GM23338 (cell line): ENCODE measurements around the gene STAT5B. TPM values are rescaled to one million over a fixed set of nuclear protein-coding genes. Genes with fewer than 3 reads are reported as not detected.

ENCODE experiments used
- EZH2 ChIP-seq: fragments of 200-600 bp; sonication (generic); IDR thresholded peaks from one replicate; pipeline ENCODE4 v1.8.0; 2017; ENCODE audit warnings: antibody characterized with exemption, mild to moderate bottlenecking, low read depth; ENCODE audit not compliant: unreplicated experiment
- EZH2phosphoT487 ChIP-seq: fragments of 200-600 bp; sonication (generic); IDR thresholded peaks from one replicate; pipeline ENCODE4 v1.8.1; 2018; ENCODE audit warnings: antibody characterized with exemption; ENCODE audit not compliant: unreplicated experiment
- JUNB ChIP-seq: IDR thresholded peaks from one replicate; pipeline ENCODE4 v1.6.1; 2016; ENCODE audit warnings: antibody characterized with exemption; ENCODE audit not compliant: unreplicated experiment
- NANOG ChIP-seq: IDR thresholded peaks from 2 replicates; pipeline ENCODE4 v1.6.1; 2016; ENCODE audit warnings: antibody characterized with exemption, borderline replicate concordance
- REST ChIP-seq: IDR thresholded peaks from one replicate; pipeline ENCODE4 v1.6.1; 2018; ENCODE audit warnings: antibody characterized with exemption; ENCODE audit not compliant: unreplicated experiment
- STAT1 ChIP-seq: IDR thresholded peaks from one replicate; pipeline ENCODE4 v1.6.1; 2016; ENCODE audit warnings: antibody characterized with exemption; ENCODE audit not compliant: unreplicated experiment
- ZNF462 ChIP-seq: fragments of 250-450 bp; sonication (Bioruptor Pico); IDR thresholded peaks from 2 replicates; pipeline ENCODE4 v1.5.0; 2020; ENCODE audit warnings: mild to moderate bottlenecking, moderate library complexity
- polyA plus RNA-seq: library from polyadenylated mRNA; unstranded; fragments of >200 nt; fragmentation: Nextera tagmentation; extraction: Ambion mirVana; gene quantifications from 2 replicates; pipeline ENCODE4 v1.2.1, GENCODE V29; 2016
- total RNA-seq: library from RNA; depleted of rRNA; stranded (reverse); fragments of >200 nt; shearing (Covaris generic); gene quantifications from 2 replicates; pipeline ENCODE4 v1.2.3, GENCODE V29; 2014
- TF ChIP-seq, protein P1 (sequence below): IDR thresholded peaks from 2 replicates; pipeline ENCODE4 v1.6.1; 2016; ENCODE audit warnings: antibody characterized with exemption

The STAT5B gene
- total and polyA plus RNA-seq, 2 experiments from 2014 or later = 13.9 to 60.5 TPM

DNA sequence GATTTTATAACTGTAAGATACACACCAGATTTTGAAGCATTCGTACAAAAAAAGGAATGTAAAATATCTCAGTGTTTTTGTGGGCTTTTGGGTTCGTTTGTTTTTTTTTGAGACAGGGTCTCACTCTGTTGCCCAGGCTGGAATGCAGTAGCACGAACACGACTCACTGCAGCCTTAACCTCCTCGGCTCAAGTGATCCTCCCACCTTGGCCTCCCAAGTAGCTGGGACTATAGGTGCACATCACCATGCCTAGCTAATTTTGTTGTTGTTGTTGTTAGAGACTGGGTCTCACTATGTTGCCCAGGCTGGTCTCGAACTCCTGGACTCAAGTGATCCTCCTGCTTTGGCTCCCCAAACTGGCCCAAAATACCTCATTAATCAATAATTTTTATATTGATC, 15.9 kb downstream of the STAT5B start (continued):
- TF ChIP-seq ZNF462 = no peak
- TF ChIP-seq, protein P1, sequence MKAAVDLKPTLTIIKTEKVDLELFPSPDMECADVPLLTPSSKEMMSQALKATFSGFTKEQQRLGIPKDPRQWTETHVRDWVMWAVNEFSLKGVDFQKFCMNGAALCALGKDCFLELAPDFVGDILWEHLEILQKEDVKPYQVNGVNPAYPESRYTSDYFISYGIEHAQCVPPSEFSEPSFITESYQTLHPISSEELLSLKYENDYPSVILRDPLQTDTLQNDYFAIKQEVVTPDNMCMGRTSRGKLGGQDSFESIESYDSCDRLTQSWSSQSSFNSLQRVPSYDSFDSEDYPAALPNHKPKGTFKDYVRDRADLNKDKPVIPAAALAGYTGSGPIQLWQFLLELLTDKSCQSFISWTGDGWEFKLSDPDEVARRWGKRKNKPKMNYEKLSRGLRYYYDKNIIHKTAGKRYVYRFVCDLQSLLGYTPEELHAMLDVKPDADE = no peak
- TF ChIP-seq NANOG = no peak
- TF ChIP-seq EZH2 = no peak
- TF ChIP-seq JUNB = no peak
- TF ChIP-seq EZH2phosphoT487 = no peak
- no peak for TF ChIP-seq STAT1
- TF ChIP-seq REST = no peak
